Neuronal stem cell (in vitro differentiated cells): ENCODE data around the gene TBC1D22A.

ENCODE experiments used
- DNase-seq: peaks from one replicate; pipeline ENCODE4 v3.0.0-alpha.2; 2013; ENCODE audit warnings: low spot score
- H2AFZ ChIP-seq: one replicate; pipeline ENCODE4 v1.6.1; 2013; ENCODE audit warnings: mild to moderate bottlenecking, low read length, inconsistent platforms
- H2AK5ac ChIP-seq: 2 replicates; pipeline ENCODE4 v1.6.1; 2013; ENCODE audit warnings: low read depth, mild to moderate bottlenecking, inconsistent platforms, low read length, moderate library complexity, mixed read lengths
- H2BK120ac ChIP-seq: 2 replicates; pipeline ENCODE4 v1.6.1; 2013; ENCODE audit warnings: low read depth, mild to moderate bottlenecking, inconsistent platforms, low read length, moderate library complexity, mixed read lengths
- H2BK12ac ChIP-seq: one replicate; pipeline ENCODE4 v1.6.1; 2013; ENCODE audit warnings: low read length, inconsistent platforms
- H2BK15ac ChIP-seq: 2 replicates; pipeline ENCODE4 v1.6.1; 2013; ENCODE audit warnings: mild to moderate bottlenecking, low read length, inconsistent platforms, mixed read lengths
- H2BK5ac ChIP-seq: one replicate; pipeline ENCODE4 v1.6.1; 2013; ENCODE audit warnings: inconsistent platforms, mild to moderate bottlenecking, low read length, moderate library complexity
- H3K14ac ChIP-seq: one replicate; pipeline ENCODE4 v1.6.1; 2013; ENCODE audit warnings: low read length, inconsistent platforms
- H3K18ac ChIP-seq: 2 replicates; pipeline ENCODE4 v1.6.1; 2013; ENCODE audit warnings: low read length, inconsistent platforms
- H3K23ac ChIP-seq: 2 replicates; pipeline ENCODE4 v1.6.1; 2013; ENCODE audit warnings: low read depth, mild to moderate bottlenecking, mixed read lengths, low read length, inconsistent platforms; ENCODE audit not compliant: poor library complexity
- H3K27ac ChIP-seq: replicated peaks from 3 replicates; pipeline ENCODE4 v1.5.1; 2013; ENCODE audit warnings: low read length, inconsistent platforms
- H3K27me3 ChIP-seq, 3 experiments: 2 replicates each; pipeline ENCODE4 v1.6.1; 2013; ENCODE audit warnings: low read length in 3 of 3, mild to moderate bottlenecking in 2 of 3, inconsistent platforms in 1 of 3, low read depth in 1 of 3, mixed read lengths in 1 of 3, moderate library complexity in 1 of 3; ENCODE audit not compliant: control insufficient read depth in 3 of 3, insufficient read depth in 3 of 3
- H3K36me3 ChIP-seq, 2 donors: replicated peaks in 1 of 2; 2 replicates each; pipeline ENCODE4 v1.6.1; 2013; ENCODE audit warnings: low read length in 2 of 2; ENCODE audit not compliant: control insufficient read depth in 2 of 2, insufficient read depth in 2 of 2
- H3K4ac ChIP-seq: 2 replicates; pipeline ENCODE4 v1.6.1; 2013; ENCODE audit warnings: inconsistent platforms, mild to moderate bottlenecking, low read length, moderate library complexity
- H3K4me1 ChIP-seq, 2 donors: 1 replicate in 1 of 2; 2 replicates in 1 of 2; pipeline ENCODE4 v1.6.1; 2013; ENCODE audit warnings: low read length in 2 of 2, low read depth in 1 of 2; ENCODE audit not compliant: control insufficient read depth in 2 of 2, insufficient read depth in 1 of 2
- H3K4me2 ChIP-seq: one replicate; pipeline ENCODE4 v1.6.1; 2013; ENCODE audit warnings: mild to moderate bottlenecking, low read length, inconsistent platforms; ENCODE audit not compliant: insufficient read depth, poor library complexity, severe bottlenecking
- H3K4me3 ChIP-seq, 2 donors: 2 replicates each; pipeline ENCODE4 v1.5.1; 2013; ENCODE audit warnings: low read length in 2 of 2, mild to moderate bottlenecking in 2 of 2, inconsistent platforms in 1 of 2, moderate library complexity in 1 of 2
- H3K79me1 ChIP-seq: one replicate; pipeline ENCODE4 v1.6.1; 2013; ENCODE audit warnings: low read depth, mild to moderate bottlenecking, inconsistent platforms, low read length, moderate library complexity
- H3K9ac ChIP-seq: one replicate; pipeline ENCODE4 v1.6.1; 2013; ENCODE audit warnings: mild to moderate bottlenecking, low read depth, low read length, inconsistent platforms; ENCODE audit not compliant: poor library complexity
- H3K9me3 ChIP-seq, 2 donors: replicated peaks in 1 of 2; 2 replicates each; pipeline versions ENCODE3 to v1.6.1; 2013; ENCODE audit warnings: low read length in 2 of 2, mild to moderate bottlenecking in 2 of 2, inconsistent platforms in 1 of 2, low read depth in 1 of 2, mixed read lengths in 1 of 2, moderate library complexity in 1 of 2; ENCODE audit not compliant: control insufficient read depth in 2 of 2, insufficient read depth in 1 of 2
- H4K8ac ChIP-seq: one replicate; pipeline ENCODE4 v1.6.1; 2013; ENCODE audit warnings: low read depth, mild to moderate bottlenecking, inconsistent platforms, low read length, moderate library complexity
- H4K91ac ChIP-seq: one replicate; pipeline ENCODE4 v1.6.1; 2013; ENCODE audit warnings: low read length, low read depth, mild to moderate bottlenecking, inconsistent platforms; ENCODE audit not compliant: poor library complexity
- WGBS, 2 donors: extraction: QIAGEN DNeasy Blood & Tissue Kit; methylation state at CpG; one replicate each; pipeline ENCODE4 v1.1.7; 2013; ENCODE audit warnings: missing lambda C conversion rate in 2 of 2, mixed read lengths in 1 of 2; ENCODE audit not compliant: insufficient read length in 2 of 2, insufficient replicate concordance in 1 of 2; ENCODE audit errors: extremely low coverage in 2 of 2; 5-methylcytosine and 5-hydroxymethylcytosine counted together

TBC1D22A gene

DNA sequence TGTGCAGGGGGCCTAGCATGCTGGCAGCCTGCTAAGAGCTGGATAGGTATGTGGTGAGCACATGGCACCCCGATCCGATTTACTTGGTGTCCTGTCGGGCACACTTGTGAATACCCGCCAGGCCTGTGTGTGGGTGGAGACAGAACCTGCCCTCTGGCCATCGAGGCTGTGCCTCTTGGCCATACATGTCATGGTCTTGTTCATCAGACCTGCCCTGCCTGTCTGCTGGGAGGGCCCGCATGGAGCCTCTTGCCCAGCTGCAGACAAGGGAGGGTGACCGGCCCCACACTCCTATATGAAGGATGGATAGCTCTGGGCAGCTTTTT, 310.2 kb downstream of the TBC1D22A start:
- no peaks in the 10 kb centered on the region for H3K36me3 ChIP-seq
- H2BK15ac ChIP-seq = peak overlapping the region; percentile 15
- no peak overlapping the region for H3K4ac ChIP-seq
- H3K14ac ChIP-seq = no peak overlapping the region
- H3K9me3 ChIP-seq = peaks cover 0 to 3% of the 10 kb centered on the region in 2 donors
- peak overlapping the region; percentile 14 for H2BK5ac ChIP-seq
- H4K91ac ChIP-seq = no peak overlapping the region
- no peak overlapping the region for H4K8ac ChIP-seq
- H2AK5ac ChIP-seq = peak overlapping the region; percentile 15
- no peak overlapping the region for H2AFZ ChIP-seq
- H3K27ac ChIP-seq = no peak overlapping the region
- no peak overlapping the region for H3K4me2 ChIP-seq
- peak overlapping the region; percentile 59 for H3K18ac ChIP-seq
- peak overlapping the region; percentile 77 for H2BK12ac ChIP-seq
- H3K4me1 ChIP-seq = peaks cover 2 to 6% of the 10 kb centered on the region in 2 donors
- H3K79me1 ChIP-seq = no peaks in the 10 kb centered on the region
- peak overlapping the region; percentile 66 for H3K23ac ChIP-seq
- no peak for DNase-seq
- no peaks in the 10 kb centered on the region for H3K27me3 ChIP-seq
- no peak overlapping the region for H3K4me3 ChIP-seq
- peak overlapping the region; percentile 30 for H3K9ac ChIP-seq
- no peak overlapping the region for H2BK120ac ChIP-seq
- no CpG with 5 or more reads among the region's 7 CpGs for WGBS, 2 donors

DNA sequence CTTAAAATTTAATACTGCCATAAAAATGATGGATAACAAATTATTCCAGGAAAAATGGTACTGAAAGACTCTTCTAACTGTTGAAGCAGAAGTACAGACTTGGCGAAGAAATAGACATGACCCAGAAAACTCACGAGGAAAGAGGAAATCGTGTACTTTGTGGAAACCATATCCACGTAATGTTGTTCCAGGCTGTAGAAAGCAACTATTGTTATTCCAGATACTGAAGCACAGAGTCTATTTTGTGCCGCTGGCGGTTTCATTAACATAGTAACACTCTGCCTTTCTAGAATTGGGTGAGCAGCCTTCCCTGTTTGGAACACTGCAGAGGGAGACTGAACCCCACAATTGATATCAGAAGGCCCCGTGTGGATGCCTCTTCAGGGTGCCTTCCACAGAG, 310.6 kb downstream of the TBC1D22A start:
- H2BK120ac ChIP-seq = no peak overlapping the region
- no peak overlapping the region for H3K18ac ChIP-seq
- H3K14ac ChIP-seq = no peak overlapping the region
- no peak overlapping the region for H4K8ac ChIP-seq
- no peaks in the 10 kb centered on the region for H3K36me3 ChIP-seq
- no peak for DNase-seq
- no peak overlapping the region for H2BK12ac ChIP-seq
- H2BK5ac ChIP-seq = no peak overlapping the region
- H2BK15ac ChIP-seq = no peak overlapping the region
- H3K27me3 ChIP-seq = no peaks in the 10 kb centered on the region
- WGBS, 2 donors = no CpG with 5 or more reads among the region's 7 CpGs
- no peak overlapping the region for H3K4me2 ChIP-seq
- no peaks in the 10 kb centered on the region for H3K79me1 ChIP-seq
- no peak overlapping the region for H3K4me3 ChIP-seq
- H3K27ac ChIP-seq = no peak overlapping the region
- H4K91ac ChIP-seq = no peak overlapping the region
- H3K23ac ChIP-seq = no peak overlapping the region
- H3K4me1 ChIP-seq = peaks cover under 1 to 2% of the 10 kb centered on the region in 2 donors
- no peak overlapping the region for H2AFZ ChIP-seq
- H3K9ac ChIP-seq = no peak overlapping the region
- no peak overlapping the region for H2AK5ac ChIP-seq
- no peak overlapping the region for H3K4ac ChIP-seq
- peaks cover 0 to 3% of the 10 kb centered on the region in 2 donors for H3K9me3 ChIP-seq

DNA sequence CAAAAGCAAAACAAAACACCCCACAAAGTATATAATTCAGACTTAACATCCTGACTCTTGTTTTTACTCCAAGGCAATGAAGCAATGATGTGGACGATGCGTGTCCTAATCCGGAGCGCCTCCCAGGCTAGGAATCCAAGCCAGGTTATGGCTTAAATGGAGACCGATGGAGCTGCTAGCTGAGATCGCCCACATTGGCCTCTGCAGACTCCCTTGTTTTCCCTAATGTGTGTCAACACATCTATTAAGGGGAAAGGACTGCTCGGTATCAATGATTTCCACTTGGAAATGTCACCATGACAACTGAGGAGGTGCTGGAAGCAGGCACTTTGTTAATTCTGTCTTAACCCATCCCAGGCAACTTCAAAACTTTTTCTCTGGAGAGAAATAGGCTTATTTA, 311.7 kb downstream of the TBC1D22A start:
- Histone ChIP-seq H3K4ac (no peak overlapping the region), H3K4me3 (no peak overlapping the region), H3K27me3 (no peaks in the 10 kb centered on the region), H2BK5ac (no peak overlapping the region), H3K9me3 (peaks cover 0 to 3% of the 10 kb centered on the region in 2 donors), H2BK15ac (no peak overlapping the region), H2AFZ (no peak overlapping the region), H4K8ac (no peak overlapping the region), H2BK12ac (no peak overlapping the region), H3K14ac (no peak overlapping the region), H3K23ac (no peak overlapping the region), H3K4me1 (peaks cover 0 to 2% of the 10 kb centered on the region in 2 donors), H3K36me3 (no peaks in the 10 kb centered on the region), H2BK120ac (no peak overlapping the region), H4K91ac (no peak overlapping the region), H3K27ac (no peak overlapping the region), H3K4me2 (no peak overlapping the region), H3K9ac (no peak overlapping the region), H3K79me1 (no peaks in the 10 kb centered on the region), H3K18ac (no peak overlapping the region), H2AK5ac (no peak overlapping the region)
- no CpG with 5 or more reads among the region's 7 CpGs for WGBS, 2 donors
- no peak for DNase-seq

DNA sequence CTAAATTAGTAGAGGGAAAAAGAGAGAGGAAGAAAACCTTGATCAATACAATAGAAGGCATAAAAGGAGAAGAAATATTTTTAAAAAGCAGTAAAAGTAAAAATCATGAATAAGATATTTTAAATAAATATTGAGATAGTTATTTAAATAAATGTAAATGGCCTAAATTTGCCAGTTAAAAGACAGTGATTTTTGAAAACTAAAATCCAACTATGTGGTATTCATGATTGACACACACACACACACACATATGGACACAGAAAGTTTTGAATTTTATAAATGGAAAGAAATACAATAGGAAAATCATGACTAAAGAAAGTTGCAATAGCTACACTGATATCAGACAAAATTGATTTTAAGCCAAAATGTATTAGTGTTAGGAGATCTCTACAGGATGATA, 313.1 kb downstream of the TBC1D22A start:
- no peak overlapping the region for H2AK5ac ChIP-seq
- no peak overlapping the region for H2AFZ ChIP-seq
- H3K36me3 ChIP-seq = no peaks in the 10 kb centered on the region
- H3K4me3 ChIP-seq = no peak overlapping the region
- H3K14ac ChIP-seq = no peak overlapping the region
- no peak overlapping the region for H3K27ac ChIP-seq
- no peak overlapping the region for H3K23ac ChIP-seq
- no peak overlapping the region for H2BK15ac ChIP-seq
- H3K4ac ChIP-seq = no peak overlapping the region
- no peak overlapping the region for H2BK120ac ChIP-seq
- H3K27me3 ChIP-seq = no peaks in the 10 kb centered on the region
- H3K4me2 ChIP-seq = no peak overlapping the region
- peaks cover 0 to 3% of the 10 kb centered on the region in 2 donors for H3K9me3 ChIP-seq
- no peak overlapping the region for H4K91ac ChIP-seq
- H3K9ac ChIP-seq = no peak overlapping the region
- no peak overlapping the region for H4K8ac ChIP-seq
- H3K4me1 ChIP-seq = peaks cover 0 to 2% of the 10 kb centered on the region in 2 donors
- H3K79me1 ChIP-seq = no peaks in the 10 kb centered on the region
- H2BK5ac ChIP-seq = no peak overlapping the region
- no peak overlapping the region for H3K18ac ChIP-seq
- no peak overlapping the region for H2BK12ac ChIP-seq
- DNase-seq = no peak
